GM03348 (cell line): Measurements from ENCODE around the gene ATG2A.
A peak's percentile ranks its signal among the peaks of the same experiment; 100 is the strongest.

Experiments used
- DNase-seq: peaks from one replicate; pipeline ENCODE4 v3.0.0; 2012; ENCODE audit warnings: low spot score

Gene ATG2A

DNA sequence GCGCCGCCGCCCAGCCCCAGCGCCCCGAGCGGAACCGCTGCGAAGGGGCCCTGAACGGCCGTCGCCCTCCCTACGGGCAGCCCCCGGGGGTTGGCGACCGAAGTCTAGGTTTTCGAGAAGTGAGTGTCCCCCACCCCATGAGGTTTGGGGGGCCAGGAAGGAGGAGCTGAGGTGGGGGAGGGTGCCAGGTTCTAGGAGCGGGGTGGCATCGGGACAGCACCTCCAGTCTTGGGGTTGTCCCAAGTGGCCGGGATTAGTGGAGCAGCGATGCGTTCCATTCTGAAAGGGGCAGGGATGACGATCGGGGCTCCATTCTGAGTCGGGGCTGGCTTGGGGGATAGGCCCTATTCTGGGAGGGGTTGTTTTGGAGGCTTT, 7.9 kb upstream of the ATG2A start:
- peak; percentile 65 for DNase-seq

- DNase-seq: peak; percentile 97
Observed at GRCh38 chr11:64923944-64924909, 7.2 kb upstream of the ATG2A start, which contains the start of gene PPP2R5B. PPP2R5B (plus strand) TSS chr11:64924689; CDS start chr11:64925735, 1,046 bp downstream.

DNA sequence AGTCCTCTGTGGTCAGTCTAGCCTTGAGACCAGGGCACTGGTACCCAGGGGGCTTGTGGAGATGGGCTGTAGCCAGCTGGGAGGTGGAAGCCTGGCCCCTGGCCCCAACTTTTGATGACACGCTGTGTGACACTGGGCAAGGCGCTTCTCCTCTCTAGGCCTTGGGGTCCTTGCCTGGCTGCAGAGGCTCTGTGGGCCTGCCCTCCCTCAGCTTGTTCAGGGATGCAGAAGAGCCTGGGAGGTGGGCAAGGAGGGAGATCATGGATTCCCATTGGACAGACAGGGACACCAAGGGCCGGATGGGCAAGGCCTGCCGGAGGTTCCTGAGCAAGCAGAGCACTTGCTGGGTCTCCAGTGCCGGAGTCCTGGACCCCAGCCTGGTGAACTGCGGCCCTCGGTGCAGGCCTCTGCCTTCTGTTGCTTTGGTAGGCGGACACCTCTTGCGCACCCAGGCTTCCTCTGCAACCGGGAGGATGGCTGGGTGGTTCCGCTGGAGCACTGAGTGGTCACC, 6.2 kb upstream of the ATG2A start:
- DNase-seq: no peak

- no peak for DNase-seq
Observed at GRCh38 chr11:64921384-64921783, 4.4 kb upstream of the ATG2A start.

GRCh38 chr11:64920124-64920523, 3.1 kb upstream of the ATG2A start:
- no peak for DNase-seq

GRCh38 chr11:64919627-64920026, 2.6 kb upstream of the ATG2A start:
- no peak for DNase-seq

GRCh38 chr11:64918017-64918416, 1.0 kb upstream of the ATG2A start:
- peak; percentile 37 for DNase-seq

GRCh38 chr11:64917663-64917995, 620 bp upstream of the ATG2A start:
- DNase-seq: no peak

GRCh38 chr11:64916040-64916774, 802 bp downstream of the ATG2A start:
- peak; percentile 51 for DNase-seq

GRCh38 chr11:64915376-64915887, 1.6 kb downstream of the ATG2A start:
- DNase-seq: no peak

- no peak for DNase-seq
Observed at GRCh38 chr11:64914123-64914522, 2.9 kb downstream of the ATG2A start.

GRCh38 chr11:64913171-64913727, 3.8 kb downstream of the ATG2A start:
- no peak for DNase-seq

- DNase-seq: no peak
Observed at GRCh38 chr11:64911689-64912088, 5.3 kb downstream of the ATG2A start.

DNA sequence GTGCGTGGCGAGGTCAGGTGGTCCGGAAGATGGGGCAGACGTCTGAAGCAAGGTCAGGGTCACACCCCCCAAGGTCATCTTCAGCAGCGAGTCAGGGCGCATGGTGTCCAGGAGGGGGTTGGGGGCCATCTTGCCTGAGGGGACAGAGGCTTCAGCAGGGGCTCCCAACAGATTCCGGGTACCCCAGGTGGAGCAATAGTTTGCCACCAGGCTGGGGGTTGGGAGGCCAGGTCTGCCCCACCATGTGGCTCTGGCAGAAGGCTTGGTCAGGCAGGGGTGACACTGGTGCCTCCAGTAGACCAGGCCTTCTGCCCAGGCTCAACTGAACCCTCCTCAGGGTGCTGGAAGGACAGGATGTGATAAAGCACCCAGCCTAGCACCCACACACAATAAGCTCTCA, 5.9 kb downstream of the ATG2A start:
- DNase-seq: no peak

DNA sequence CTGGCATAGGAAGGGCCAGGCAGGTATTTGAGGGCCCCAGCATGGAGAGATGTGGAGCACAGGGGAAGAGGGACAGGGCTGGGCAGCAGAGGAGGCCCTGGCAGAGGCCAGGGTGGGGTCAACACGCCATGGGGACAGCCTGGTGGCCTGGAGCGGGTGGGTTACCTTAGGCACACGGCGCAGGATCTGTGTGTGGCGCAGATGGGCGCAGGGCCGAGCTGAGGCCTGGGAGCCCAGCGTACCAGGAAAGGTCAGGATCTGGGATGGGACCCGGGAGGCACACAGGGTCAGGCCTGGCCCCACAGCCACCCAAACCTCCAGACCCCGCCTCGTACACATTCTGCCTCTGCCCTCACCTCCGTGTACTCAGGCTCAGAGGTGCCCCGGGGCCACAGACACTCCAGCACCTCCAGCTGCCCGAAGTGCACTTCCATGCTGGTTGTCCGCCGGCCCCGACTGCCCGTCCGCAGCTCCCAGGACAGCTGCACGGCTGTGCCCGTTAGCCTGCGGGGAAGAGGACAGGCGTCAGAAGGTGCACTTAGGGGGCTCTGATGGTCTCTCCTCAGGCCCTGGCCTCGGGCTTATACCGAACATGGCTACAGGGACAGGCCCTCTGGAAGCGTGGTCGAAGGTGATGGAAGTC, 6.4 kb downstream of the ATG2A start:
- no peak for DNase-seq

DNA sequence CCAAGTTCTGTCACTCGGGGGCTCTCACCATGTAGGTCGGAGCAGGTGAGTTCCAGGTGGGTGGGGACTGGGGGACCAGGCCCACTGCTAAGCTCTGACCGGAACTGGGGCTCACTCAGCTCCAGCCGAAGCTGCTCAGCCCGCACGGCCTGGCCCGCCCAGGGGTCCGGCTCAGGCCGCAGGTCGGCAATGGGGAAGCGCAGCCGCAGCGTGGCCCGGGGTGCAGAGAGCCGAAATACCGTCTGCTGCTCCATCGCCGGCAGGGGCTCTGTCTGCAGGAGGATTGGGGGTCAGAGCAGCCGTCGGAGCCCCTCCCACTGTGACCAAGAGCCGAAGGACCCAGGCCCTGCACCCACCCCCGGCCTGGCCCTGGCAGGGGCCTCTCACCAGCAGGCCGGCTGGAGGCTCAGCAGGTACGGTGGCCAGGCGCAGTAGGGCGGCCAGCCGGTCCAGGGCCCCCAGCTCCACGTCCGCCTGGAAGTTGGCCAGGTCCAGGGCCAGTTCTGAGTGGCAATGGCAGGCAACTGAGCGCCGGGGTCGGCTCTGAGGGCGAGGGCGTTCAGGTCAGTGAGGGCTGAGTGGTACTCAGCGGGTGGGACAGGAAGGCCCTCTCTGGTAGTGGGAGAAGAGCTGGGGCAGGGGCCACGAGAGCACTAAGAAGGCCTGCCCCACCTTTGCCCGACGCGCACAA, 7.2 kb downstream of the ATG2A start:
- DNase-seq: no peak

- DNase-seq: no peak
Observed at GRCh38 chr11:64908766-64909165, 8.2 kb downstream of the ATG2A start.

GRCh38 chr11:64906314-64906635, 10.7 kb downstream of the ATG2A start:
- DNase-seq: no peak

- no peak for DNase-seq
Observed at GRCh38 chr11:64905516-64906313, 11.3 kb downstream of the ATG2A start.

GRCh38 chr11:64903291-64903833, 13.6 kb downstream of the ATG2A start:
- no peak for DNase-seq
